Amniotic stem cell (primary cell): Measurements from ENCODE around the gene DNM1L.

Experiments used
- DNase-seq: peaks from one replicate; lab custom pipeline; 2025; lab: John Stamatoyannopoulos, UW

Gene DNM1L

GRCh38 chr12:32756476-32757066, 77.5 kb downstream of the DNM1L start:
- no peak for DNase-seq

DNA sequence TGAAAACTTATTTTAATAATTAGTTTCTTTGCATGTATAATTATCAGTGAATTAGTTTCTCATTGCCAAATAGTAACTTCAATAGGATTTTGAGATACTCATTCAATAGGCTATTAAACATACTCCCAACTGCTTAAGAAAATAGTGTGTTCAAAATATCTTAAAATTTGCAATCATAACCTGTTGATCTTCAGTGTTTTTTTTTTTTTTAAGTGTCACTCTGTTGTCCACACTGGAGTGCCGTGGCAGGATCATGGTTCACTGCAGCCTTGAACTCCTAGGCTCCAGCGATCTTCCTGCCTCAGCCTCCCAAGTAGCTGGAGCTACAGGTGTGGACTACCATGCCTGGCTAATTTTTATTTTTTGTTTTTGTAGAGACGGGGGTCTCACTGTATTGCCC, 78.1 kb downstream of the DNM1L start:
- DNase-seq, result no peak

GRCh38 chr12:32761716-32762115, 82.6 kb downstream of the DNM1L start:
- DNase-seq, result no peak

DNA sequence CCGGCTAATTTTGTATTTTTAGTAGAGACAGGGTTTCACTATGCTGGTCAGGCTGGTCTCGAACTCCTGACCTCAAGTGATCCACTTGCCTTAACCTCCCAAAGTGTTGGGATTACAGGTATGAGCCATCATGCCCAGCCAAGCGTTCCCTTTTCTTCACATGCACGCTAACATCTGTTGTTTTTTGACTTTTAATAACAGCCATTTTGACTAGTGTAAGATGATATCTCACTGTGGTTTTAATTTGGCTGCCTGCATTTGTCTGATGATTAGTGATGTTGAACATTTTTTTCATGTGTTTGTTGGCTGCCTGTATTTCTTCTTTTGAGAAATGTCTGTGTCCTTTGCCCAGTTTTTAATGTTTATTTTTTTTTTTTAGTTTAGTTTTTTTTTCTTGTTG, 86.8 kb downstream of the DNM1L start:
- DNase-seq, result no peak

DNA sequence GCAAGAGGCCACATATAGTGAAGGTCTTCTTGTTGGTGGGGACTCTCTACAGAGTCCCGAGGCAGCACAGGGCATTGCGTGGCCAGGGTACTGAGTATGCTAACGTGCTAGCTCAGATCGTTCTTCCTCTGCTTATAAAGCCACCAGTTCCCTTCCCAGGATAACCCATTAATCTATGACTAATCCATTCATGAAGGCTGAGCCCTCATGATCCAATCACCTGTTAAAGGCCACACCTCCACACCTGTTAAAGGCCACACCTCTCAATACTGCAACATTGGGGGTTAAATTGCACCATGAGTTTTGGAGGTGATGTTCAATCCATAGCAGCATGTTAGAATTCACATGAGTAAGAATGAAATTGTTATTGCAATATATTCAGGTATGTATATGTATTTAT, 89.4 kb downstream of the DNM1L start:
- no peak for DNase-seq

- no peak for DNase-seq
These were observed 91.0 kb downstream of the DNM1L start for GRCh38 chr12:32770141-32770540.

GRCh38 chr12:32773691-32774090, 94.6 kb downstream of the DNM1L start:
- DNase-seq, result no peak

- DNase-seq, result no peak
These were observed 97.2 kb downstream of the DNM1L start for GRCh38 chr12:32776258-32776657.

GRCh38 chr12:32777159-32777558, 98.1 kb downstream of the DNM1L start:
- DNase-seq, result no peak

DNA sequence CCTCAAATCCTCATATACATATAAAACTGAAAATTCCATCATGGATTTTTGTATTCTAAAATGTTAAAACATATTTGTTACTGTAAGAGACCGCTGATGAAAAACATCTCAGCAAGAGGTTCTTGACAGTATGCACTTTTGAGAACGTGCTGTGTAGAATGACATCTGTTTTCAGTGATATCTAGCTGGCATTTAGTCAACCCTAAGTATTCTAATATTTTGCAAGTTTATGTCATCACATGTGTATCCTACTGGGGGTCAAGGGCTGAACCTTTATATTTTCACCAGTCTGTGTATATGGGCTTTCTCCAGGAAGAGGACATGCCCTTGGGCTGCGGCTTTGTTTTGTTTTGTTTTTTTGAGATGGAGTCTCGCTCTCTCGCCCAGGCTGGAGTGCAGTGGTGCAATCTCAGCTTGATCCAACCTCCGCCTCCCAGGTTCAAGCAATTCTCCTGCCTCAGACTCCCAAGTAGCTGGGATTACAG, 98.6 kb downstream of the DNM1L start:
- no peak for DNase-seq

DNA sequence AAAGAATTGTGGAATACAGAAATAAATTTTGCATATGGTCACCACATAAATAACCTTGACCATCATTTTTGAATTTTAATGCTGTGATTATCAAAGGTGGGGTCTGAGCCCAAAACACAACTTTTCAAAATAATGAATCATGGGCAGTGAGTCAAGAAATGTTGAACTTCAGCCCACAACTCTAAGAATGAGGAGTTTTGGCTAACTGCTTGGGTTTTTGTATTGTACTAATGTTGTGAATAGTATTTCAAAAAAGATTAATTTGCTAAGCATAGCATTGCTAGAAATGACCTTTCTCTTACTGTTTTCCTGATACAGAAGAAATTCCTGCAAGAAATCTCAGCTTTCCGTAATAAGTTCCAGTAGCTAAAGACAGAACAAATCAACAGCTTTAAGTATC, 101.0 kb downstream of the DNM1L start:
- no peak for DNase-seq

- no peak for DNase-seq
These were observed 103.9 kb downstream of the DNM1L start for GRCh38 chr12:32783029-32783428.

DNA sequence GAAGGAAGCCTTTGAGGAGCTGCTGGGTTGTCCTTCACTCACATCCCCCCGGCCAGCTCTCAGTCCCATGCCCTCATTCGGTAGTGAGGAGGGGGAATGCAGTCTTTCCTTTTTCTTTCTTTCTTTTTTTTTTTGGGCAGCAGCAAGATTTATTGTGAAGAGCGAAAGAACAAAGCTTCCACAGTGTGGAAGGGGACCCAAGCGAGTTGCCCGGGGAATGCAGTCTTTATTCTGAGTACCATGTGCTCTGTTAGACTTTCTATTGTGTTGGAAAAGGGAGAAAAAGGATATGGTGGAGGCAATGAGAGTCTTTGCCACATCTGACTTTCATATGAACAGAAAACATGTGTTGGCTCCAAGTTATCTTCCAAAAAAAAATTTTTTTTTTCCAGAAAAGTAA, 106.5 kb downstream of the DNM1L start:
- DNase-seq, result no peak

DNA sequence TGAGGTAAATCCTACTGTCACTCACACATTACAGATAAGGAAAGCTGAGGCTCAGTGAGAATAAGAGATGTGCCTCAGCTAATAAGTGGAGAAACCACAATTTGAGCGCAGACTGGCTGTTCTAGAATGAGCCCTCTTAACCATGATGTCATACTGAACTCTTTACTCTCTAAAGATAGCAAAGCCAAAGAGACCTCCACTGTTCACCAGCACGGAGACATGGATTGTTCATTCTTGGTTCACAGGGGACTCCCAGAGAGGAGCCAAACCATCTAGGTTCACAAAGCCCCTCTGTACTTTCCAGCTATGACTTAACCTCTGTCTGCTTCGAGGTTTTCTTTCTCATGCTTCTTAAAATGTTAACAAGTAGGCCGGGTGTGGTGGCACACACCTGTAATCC, 109.3 kb downstream of the DNM1L start:
- no peak for DNase-seq

DNA sequence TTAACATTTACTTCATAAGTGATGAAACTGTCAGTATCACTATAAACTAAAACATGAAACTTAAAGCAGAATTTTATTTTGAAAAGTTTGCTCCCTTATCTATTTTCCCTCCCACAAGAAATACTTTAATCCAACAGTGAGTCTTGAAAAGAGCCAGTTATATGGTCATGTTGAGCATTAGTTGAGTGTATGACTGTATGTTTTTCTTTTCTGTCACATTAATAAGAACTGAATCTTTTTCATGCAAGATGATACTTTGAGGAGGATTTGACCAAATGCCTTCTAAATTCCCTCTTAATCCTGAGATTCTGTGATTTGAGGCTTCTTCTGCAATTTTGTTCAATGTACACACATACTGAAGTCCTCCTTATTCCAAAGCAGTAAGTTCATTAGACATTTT, 110.3 kb downstream of the DNM1L start:
- no peak for DNase-seq

DNA sequence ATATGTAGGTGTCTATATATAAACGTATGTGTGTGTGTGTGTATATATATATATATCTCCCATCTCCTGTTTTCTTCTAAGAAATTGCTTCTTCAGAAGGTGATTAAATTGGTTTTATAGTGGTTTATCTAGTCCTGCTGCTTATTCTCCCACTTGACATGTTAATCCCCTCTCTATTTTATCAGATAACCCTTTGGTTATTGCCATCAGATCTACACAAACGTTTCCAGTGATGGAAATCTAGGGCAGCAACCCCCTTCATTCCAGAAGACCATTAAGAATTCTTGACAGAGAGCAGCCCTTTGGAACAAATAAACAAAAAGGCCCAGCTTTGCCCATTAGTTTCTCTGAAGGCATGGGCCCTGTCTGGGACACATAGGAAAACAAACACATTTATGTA, 110.8 kb downstream of the DNM1L start:
- no peak for DNase-seq

DNA sequence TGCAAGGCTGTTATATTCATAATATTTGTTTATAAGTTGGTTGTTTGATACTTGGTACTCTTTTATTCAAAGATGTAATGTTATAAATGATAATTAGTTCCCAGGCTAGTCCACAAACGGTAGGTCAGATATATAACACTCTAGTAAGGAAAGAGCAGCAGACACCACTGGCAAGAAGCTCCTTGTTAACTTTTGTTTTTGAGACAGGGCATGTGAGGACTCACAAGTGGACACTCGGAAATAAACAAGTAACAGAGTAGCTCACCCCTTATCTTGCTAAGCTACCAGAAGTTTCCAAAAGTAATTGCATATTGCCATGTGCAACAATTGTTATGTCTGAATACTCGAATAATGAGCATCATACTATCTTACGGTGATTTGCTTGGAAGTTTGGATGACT, 115.2 kb downstream of the DNM1L start:
- DNase-seq, result no peak
